K562 (cell line): ENCODE results near the gene RBM34. TPM values are rescaled to one million over a fixed set of nuclear protein-coding genes. Genes with fewer than 3 reads are reported as not detected.

Source experiments
- BCOR ChIP-seq: fragments of 450-650 bp; IDR thresholded peaks from 2 replicates; pipeline ENCODE4 v1.6.1; 2016
- EP300 ChIP-seq: IDR thresholded peaks from 2 replicates; pipeline ENCODE4 v1.6.1; 2012; ENCODE audit warnings: low read length, improper control_type of control experiment
- FOXJ2 ChIP-seq: fragments of 200-800 bp; sonication (Bioruptor generic); IDR thresholded peaks from 2 replicates; pipeline ENCODE4 v1.6.1; 2016; ENCODE audit warnings: missing genetic modification characterization, missing compliant biosample characterization
- HNRNPH1 ChIP-seq: fragments of 200-400 bp; formaldehyde crosslinking; optimal IDR thresholded peaks from 2 replicates; pipeline ENCODE3; 2017; ENCODE audit warnings: low read depth, mild to moderate bottlenecking, low read length, moderate library complexity
- HNRNPL ChIP-seq: fragments of 200-400 bp; formaldehyde crosslinking; IDR thresholded peaks from 2 replicates; pipeline ENCODE4 v1.6.1; 2017; ENCODE audit warnings: low read depth, mild to moderate bottlenecking, low read length
- IFI16 ChIP-seq: fragments of 250-450 bp; sonication (Bioruptor Pico); IDR thresholded peaks from 2 replicates; pipeline ENCODE4 v2.1.2; 2022; ENCODE audit warnings: mild to moderate bottlenecking, inconsistent platforms
- KDM4B ChIP-seq, 2 experiments: fragments of 450-650 bp in 1 of 2; sonication (generic) in 1 of 2; IDR thresholded peaks; 2 replicates each; pipeline ENCODE4 v1.6.1; 2016 to 2017; ENCODE audit warnings: borderline replicate concordance in 2 of 2, antibody characterized with exemption in 1 of 2, low read depth in 1 of 2, mild to moderate bottlenecking in 1 of 2
- MAFG ChIP-seq: fragments of 450-650 bp; conservative IDR thresholded peaks from 2 replicates; pipeline ENCODE4 v1.6.1; 2016; ENCODE audit warnings: missing genetic modification characterization, missing compliant biosample characterization
- MIER1 ChIP-seq: fragments of 450-650 bp; IDR thresholded peaks from 2 replicates; pipeline ENCODE4 v1.6.1; 2016; ENCODE audit warnings: antibody characterized with exemption, mild to moderate bottlenecking, low read depth
- PHB ChIP-seq: fragments of 250-450 bp; sonication (Bioruptor Pico); IDR thresholded peaks from 2 replicates; pipeline ENCODE4 v1.5.0; 2021
- PRDM10 ChIP-seq: fragments of 450-650 bp; IDR thresholded peaks from 2 replicates; pipeline ENCODE4 v1.6.1; 2018; ENCODE audit not compliant: partially characterized antibody
- SMARCC2 ChIP-seq: fragments of 450-650 bp; IDR thresholded peaks from 2 replicates; pipeline ENCODE4 v1.6.1; 2017; ENCODE audit warnings: antibody characterized with exemption, moderate library complexity, mild to moderate bottlenecking, low read depth
- SPI1 ChIP-seq: IDR thresholded peaks from 2 replicates; pipeline ENCODE4 v1.6.1; 2011; ENCODE audit warnings: low read depth, low read length, control low read depth, borderline replicate concordance
- TAF15 ChIP-seq: fragments of 200-400 bp; formaldehyde crosslinking; IDR thresholded peaks from 2 replicates; pipeline ENCODE4 v1.6.1; 2017; ENCODE audit warnings: mild to moderate bottlenecking, low read depth, low read length, moderate library complexity
- XRCC3 ChIP-seq: fragments of 450-650 bp; IDR thresholded peaks from 2 replicates; pipeline ENCODE4 v1.6.1; 2017; ENCODE audit warnings: mild to moderate bottlenecking, moderate library complexity
- ZBTB49 ChIP-seq: sonication (generic); formaldehyde crosslinking; IDR thresholded peaks from 2 replicates; pipeline ENCODE4 v1.8.0; 2022; ENCODE audit warnings: missing genetic modification reagents, mild to moderate bottlenecking, borderline replicate concordance
- ZNF133 ChIP-seq: fragments of 250-450 bp; sonication (Bioruptor Pico); IDR thresholded peaks from 2 replicates; pipeline ENCODE4 v1.4.0; 2020; ENCODE audit warnings: mild to moderate bottlenecking
- ZNF197 ChIP-seq: fragments of 200-800 bp; sonication (Bioruptor generic); IDR thresholded peaks from 2 replicates; pipeline ENCODE4 v1.6.1; 2016; ENCODE audit warnings: low read depth, missing genetic modification characterization, missing compliant biosample characterization
- ZNF280B ChIP-seq: fragments of 250-450 bp; sonication (Bioruptor Pico); IDR thresholded peaks from 2 replicates; pipeline ENCODE4 v1.5.1; 2021; ENCODE audit warnings: mild to moderate bottlenecking
- ZNF324 ChIP-seq: fragments of 250-450 bp; sonication (Bioruptor Pico); IDR thresholded peaks from 2 replicates; pipeline ENCODE4 v1.4.0; 2020; ENCODE audit warnings: mild to moderate bottlenecking
- ZNF79 ChIP-seq: fragments of 250-450 bp; sonication (Bioruptor Pico); IDR thresholded peaks from 2 replicates; pipeline ENCODE4 v1.4.0; 2020; ENCODE audit warnings: low read depth, mild to moderate bottlenecking, moderate library complexity
- polyA plus RNA-seq, 8 experiments: library from polyadenylated mRNA; depleted of rRNA in 4 of 8; stranded (reverse) in 5 of 8; unstranded in 3 of 8; fragments of >200 nt; fragmentation: Nextera tagmentation in 2 of 8; fragmentation: Illumina TruSeq in 1 of 8; extraction: Ambion mirVana in 2 of 8; extraction: Trizol in 1 of 8; gene quantifications; 2 replicates each; pipeline versions ENCODE4 v1.2.1 to v1.2.3, GENCODE V29; 2011 to 2014; ENCODE audit warnings: inconsistent platforms in 1 of 8, missing spikeins in 1 of 8
- total RNA-seq, 7 experiments: library from RNA; depleted of rRNA in 6 of 7; stranded (reverse); fragments of >200 nt in 6 of 7; fragmentation: Illumina TruSeq in 2 of 7; extraction: Trizol in 2 of 7; gene quantifications; 2 replicates each; pipeline versions ENCODE4 v1.2.1 to v1.2.3, GENCODE V29; 2011 to 2021; ENCODE audit warnings: low replicate concordance in 1 of 7

The RBM34 gene
- total and polyA plus RNA-seq, 9 of the 15 experiments (the other 6 are each of a cell fraction or from before 2014, with no cell fraction given) = 64.0 to 178 (median 124) TPM

GRCh38 chr1:235152235-235152634, 8.8 kb downstream of the RBM34 start (continued):
- TF ChIP-seq ZNF280B (CRISPR knock-in tag) = no peak
- TF ChIP-seq ZNF197 (CRISPR knock-in tag) = no peak
- TF ChIP-seq PHB = no peak
- no peak for TF ChIP-seq SMARCC2
- no peak for TF ChIP-seq HNRNPH1
- TF ChIP-seq BCOR = no peak
- TF ChIP-seq HNRNPL = no peak
- no peak for TF ChIP-seq SPI1
- TF ChIP-seq PRDM10 = no peak
- TF ChIP-seq XRCC3 = no peak
- no peak for TF ChIP-seq TAF15
- no peak for TF ChIP-seq MIER1
- no peak for TF ChIP-seq ZBTB49 (CRISPR knock-in tag)
- no peak for TF ChIP-seq ZNF324 (CRISPR knock-in tag)
- TF ChIP-seq IFI16 (CRISPR knock-in tag) = no peak
- TF ChIP-seq KDM4B (IDR thresholded peaks at IDR 0.05; ENCODE audit: borderline replicate concordance in 2 of 2, low read depth in 1 of 2) = no peak
- TF ChIP-seq FOXJ2 (tag) = no peak
- TF ChIP-seq ZNF79 (CRISPR knock-in tag) = no peak
- peak; percentile 71 for TF ChIP-seq MAFG (tag)
- no peak for TF ChIP-seq ZNF133 (CRISPR knock-in tag)
- TF ChIP-seq EP300 = no peak
